SK-N-SH (cell line): ENCODE results near the gene GALNT18. TPM values are rescaled to one million over a fixed set of nuclear protein-coding genes. Genes with fewer than 3 reads are reported as not detected.

Source experiments
- CTCF ChIA-PET: fragments of 300-600, 350-600 bp; formaldehyde crosslinking; extraction: SDS; loops from one replicate; lab custom pipeline; 2021; lab: Yijun Ruan, JAX
- POLR2A ChIA-PET: fragments of 350-600 bp; sonication (Branson Sonifier 250); formaldehyde crosslinking; extraction: SDS; loops from one replicate; lab custom pipeline; 2020; ENCODE audit warnings: antibody characterized with exemption, inconsistent platforms; lab: Yijun Ruan, JAX
- DNase-seq: peaks from one replicate; pipeline ENCODE4 v3.0.0; 2012
- H2AFZ ChIP-seq: fragments of 200-600 bp; sonication (generic); 2 replicates; pipeline ENCODE4 v1.8.1; 2016; ENCODE audit warnings: antibody characterized with exemption, mild to moderate bottlenecking, low read depth
- H3F3A ChIP-seq: fragments of 200-600 bp; sonication (generic); replicated peaks from 2 replicates; pipeline ENCODE3; 2016; ENCODE audit warnings: antibody characterized with exemption, mild to moderate bottlenecking; ENCODE audit not compliant: insufficient read depth
- H3K27ac ChIP-seq, 2 experiments: fragments of 200-500 bp in 1 of 2; fragments of 200-600 bp in 1 of 2; sonication (Bioruptor generic) in 1 of 2; sonication (generic), shearing (Covaris generic) in 1 of 2; 2 replicates each; pipeline versions ENCODE4 v1.5.1 to v1.6.1; 2014 to 2016; ENCODE audit warnings: low read depth in 2 of 2, inconsistent platforms in 1 of 2, low read length in 1 of 2, mild to moderate bottlenecking in 1 of 2, mixed read lengths in 1 of 2
- H3K27me3 ChIP-seq: fragments of 200-600 bp; sonication (generic), shearing (Covaris generic); 2 replicates; pipeline ENCODE4 v1.6.1; 2016; ENCODE audit warnings: mixed run types; ENCODE audit not compliant: insufficient read depth
- H3K36me3 ChIP-seq, 2 experiments: fragments of 200-500 bp in 1 of 2; fragments of 200-600 bp in 1 of 2; sonication (Bioruptor generic) in 1 of 2; sonication (generic) in 1 of 2; replicated peaks in 1 of 2; 2 replicates each; pipeline versions ENCODE3 to v1.5.1; 2014 to 2016; ENCODE audit warnings: low read length in 1 of 2, mild to moderate bottlenecking in 1 of 2; ENCODE audit not compliant: insufficient read depth in 2 of 2, control insufficient read depth in 1 of 2
- H3K4me1 ChIP-seq, 2 experiments: fragments of 200-500 bp in 1 of 2; fragments of 200-600 bp in 1 of 2; sonication (Bioruptor generic) in 1 of 2; sonication (generic), shearing (Covaris generic) in 1 of 2; 2 replicates each; pipeline versions ENCODE4 v1.5.1 to v1.6.1; 2014 to 2016; ENCODE audit warnings: low read depth in 1 of 2, low read length in 1 of 2, mixed run types in 1 of 2; ENCODE audit not compliant: insufficient read depth in 2 of 2, control insufficient read depth in 1 of 2
- H3K4me2 ChIP-seq: fragments of 200-600 bp; sonication (generic), shearing (Covaris generic); 2 replicates; pipeline ENCODE4 v1.6.1; 2017; ENCODE audit warnings: mixed run types
- H3K4me3 ChIP-seq, 2 experiments: fragments of 200-500 bp in 1 of 2; fragments of 200-600 bp in 1 of 2; sonication (Bioruptor generic) in 1 of 2; sonication (generic), shearing (Covaris generic) in 1 of 2; 2 replicates each; pipeline versions ENCODE4 v1.5.1 to v1.8.1; 2014 to 2016; ENCODE audit warnings: low read depth in 2 of 2, inconsistent platforms in 1 of 2, low read length in 1 of 2, mild to moderate bottlenecking in 1 of 2, mixed read lengths in 1 of 2, moderate library complexity in 1 of 2
- H3K79me2 ChIP-seq: fragments of 200-600 bp; sonication (generic); 2 replicates; pipeline ENCODE4 v1.8.1; 2017; ENCODE audit warnings: mild to moderate bottlenecking; ENCODE audit not compliant: insufficient read depth
- H3K9ac ChIP-seq: fragments of 200-600 bp; sonication (generic); 2 replicates; pipeline ENCODE4 v1.6.1; 2017; ENCODE audit warnings: mixed run types
- H3K9me2 ChIP-seq: fragments of 200-600 bp; sonication (generic); 2 replicates; pipeline ENCODE4 v1.6.1; 2017; ENCODE audit warnings: mixed run types
- H3K9me3 ChIP-seq: fragments of 200-600 bp; sonication (generic); 2 replicates; pipeline ENCODE4 v1.6.1; 2017; ENCODE audit warnings: mixed run types, mild to moderate bottlenecking, moderate library complexity
- H4K20me1 ChIP-seq: fragments of 200-600 bp; sonication (generic); 2 replicates; pipeline ENCODE4 v1.6.1; 2017; ENCODE audit warnings: mild to moderate bottlenecking, mixed run types; ENCODE audit not compliant: insufficient read depth
- FOXJ3 ChIP-seq: sonication (generic); formaldehyde crosslinking; IDR thresholded peaks from 2 replicates; pipeline ENCODE4 v1.5.1; 2020; ENCODE audit warnings: mild to moderate bottlenecking, missing genetic modification reagents
- FOXM1 ChIP-seq: IDR thresholded peaks from 2 replicates; pipeline ENCODE4 v1.4.0; 2012; ENCODE audit warnings: low read depth, mild to moderate bottlenecking
- GABPA ChIP-seq: IDR thresholded peaks from 2 replicates; pipeline ENCODE4 v1.4.0; 2012; ENCODE audit warnings: low read depth, mild to moderate bottlenecking
- JUND ChIP-seq: IDR thresholded peaks from 2 replicates; pipeline ENCODE4 v1.4.0; 2012
- NRF1 ChIP-seq: IDR thresholded peaks from 2 replicates; pipeline ENCODE4 v1.6.1; 2012; ENCODE audit warnings: low read depth, mild to moderate bottlenecking, low read length
- RAD21 ChIP-seq: IDR thresholded peaks from 2 replicates; pipeline ENCODE4 v1.6.1; 2012; ENCODE audit warnings: mild to moderate bottlenecking, low read length
- RFX5 ChIP-seq: IDR thresholded peaks from 2 replicates; pipeline ENCODE4 v1.6.1; 2012; ENCODE audit warnings: mild to moderate bottlenecking, improper control_type of control experiment, low read length
- RXRA ChIP-seq: IDR thresholded peaks from 2 replicates; pipeline ENCODE4 v1.4.0; 2012; ENCODE audit warnings: low read depth, mild to moderate bottlenecking, borderline replicate concordance
- SIN3A ChIP-seq: IDR thresholded peaks from 2 replicates; pipeline ENCODE4 v1.6.1; 2012; ENCODE audit warnings: low read depth, mild to moderate bottlenecking, low read length, moderate library complexity, borderline replicate concordance
- WGBS: methylation state at CpG from one replicate; pipeline ENCODE4 v1.1.6; 2017; ENCODE audit warnings: low lambda C conversion rate; 5-methylcytosine and 5-hydroxymethylcytosine counted together
- polyA plus RNA-seq, 3 experiments: library from polyadenylated mRNA; depleted of rRNA; stranded (reverse); fragments of >200 nt; gene quantifications; 2 replicates each; pipeline ENCODE4 v1.2.3, GENCODE V29; 2012
- TF ChIP-seq, protein P1 (sequence below): IDR thresholded peaks from 2 replicates; pipeline ENCODE4 v1.4.0; 2012; ENCODE audit warnings: low read depth
- TF ChIP-seq, protein P2 (sequence below): IDR thresholded peaks from 2 replicates; pipeline ENCODE4 v1.4.0; 2012; ENCODE audit warnings: low read depth, borderline replicate concordance
- TF ChIP-seq, protein P3 (sequence below): fragments of 150-350 bp; IDR thresholded peaks from 2 replicates; pipeline ENCODE4 v1.6.1; 2016; ENCODE audit warnings: mild to moderate bottlenecking, low read depth, low read length
- TF ChIP-seq, protein P4 (sequence below): fragments of 200-600 bp; sonication (generic); IDR thresholded peaks from 2 replicates; pipeline ENCODE4 v1.6.1; 2017; ENCODE audit warnings: antibody characterized with exemption, mild to moderate bottlenecking, moderate library complexity

GALNT18 gene
- polyA plus RNA-seq, 1 of the 3 experiments (the other 2 are of a cell fraction), result 0.64 TPM

DNA sequence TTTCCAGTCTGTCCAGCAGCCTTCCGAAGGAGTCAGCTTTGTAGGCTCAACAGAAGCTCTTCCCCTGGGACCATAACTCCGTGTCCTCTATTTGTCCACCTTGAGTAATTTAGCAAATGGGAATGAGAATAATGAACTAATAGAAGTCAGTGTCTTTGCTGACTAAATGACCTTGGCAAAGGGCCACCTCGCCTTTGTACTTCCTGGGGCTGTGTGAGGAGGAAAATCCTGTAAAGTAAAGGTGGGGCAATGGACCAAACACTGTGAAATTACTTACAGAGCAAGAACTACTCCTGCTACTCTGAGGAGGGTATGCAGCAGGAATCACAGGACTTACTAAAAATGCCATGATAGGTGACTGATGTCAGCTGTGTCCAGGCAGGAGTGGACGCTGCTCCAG lies 232.6 kb downstream of the GALNT18 start:
- H3K4me3 ChIP-seq, result no peak overlapping the region
- ChIA-PET POLR2A (no interaction called here), CTCF (interaction anchor here (0.5 to 0.9 kb wide), 2 partner anchors 398 to 424 kb away, joined by 3 to 4 read pairs; no protein-coding TSS in a partner anchor)
- no peaks in the 10 kb centered on the region for H3K27me3 ChIP-seq
- no peak for DNase-seq
- no peaks in the 10 kb centered on the region for H3K79me2 ChIP-seq
- H3K4me1 ChIP-seq, result peaks cover 0 to 3% of the 10 kb centered on the region in 2 experiments; a peak in 1 of 4 replicates
- H3K27ac ChIP-seq, result no peak overlapping the region
- H3K36me3 ChIP-seq, result no peaks in the 10 kb centered on the region
- H3F3A ChIP-seq, result no peaks in the 10 kb centered on the region
- H3K9me3 ChIP-seq, result no peaks in the 10 kb centered on the region
- H2AFZ ChIP-seq, result no peak overlapping the region
- 46% methylated on average over 4 of the region's 4 CpGs for WGBS
- no peaks in the 10 kb centered on the region for H3K9me2 ChIP-seq
- no peaks in the 10 kb centered on the region for H4K20me1 ChIP-seq
- no peak overlapping the region for H3K4me2 ChIP-seq
- H3K9ac ChIP-seq, result no peak overlapping the region
- TF ChIP-seq GABPA, result no peak

DNA sequence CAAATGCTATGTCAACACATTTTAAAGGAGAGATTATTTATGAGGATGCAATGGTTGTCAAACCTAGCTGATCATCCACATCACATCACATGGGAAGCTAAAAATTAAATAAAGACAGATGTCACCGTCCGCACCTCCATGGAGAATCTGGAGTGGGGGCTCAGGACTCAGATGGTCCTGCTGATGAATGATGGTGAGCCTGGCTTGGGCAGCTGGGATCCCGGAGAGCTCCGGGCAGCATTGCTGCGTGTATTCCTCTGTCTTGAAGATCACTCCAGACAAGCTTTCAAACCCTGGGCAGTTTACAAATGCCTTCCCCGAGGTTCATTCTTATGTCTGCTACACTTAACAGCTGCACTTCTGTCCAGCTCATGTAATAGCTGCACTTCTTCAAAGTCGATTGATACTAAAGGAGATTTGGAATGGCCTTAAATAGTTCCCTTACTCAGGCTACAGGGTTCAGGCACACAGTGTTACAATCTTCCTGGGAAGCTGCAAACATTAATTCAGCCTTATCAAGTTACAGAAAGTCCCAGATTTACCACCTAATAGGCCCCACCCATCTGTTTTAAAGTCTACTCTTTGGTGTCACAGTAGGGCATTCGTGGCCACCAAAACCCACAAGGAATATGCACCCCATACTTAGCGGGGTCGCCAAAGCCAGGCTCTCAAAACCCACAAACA lies 234.0 kb downstream of the GALNT18 start:
- Histone ChIP-seq H3K9me2 (no peaks in the 10 kb centered on the region), H2AFZ (no peak overlapping the region), H3K4me1 (no peaks in the 10 kb centered on the region; a peak in 1 of 4 replicates), H3K4me3 (no peak overlapping the region), H3K9me3 (no peaks in the 10 kb centered on the region), H4K20me1 (no peaks in the 10 kb centered on the region), H3K4me2 (no peak overlapping the region), H3K27me3 (no peaks in the 10 kb centered on the region), H3K27ac (no peak overlapping the region), H3K9ac (no peak overlapping the region), H3K36me3 (no peaks in the 10 kb centered on the region), H3F3A (no peaks in the 10 kb centered on the region), H3K79me2 (no peaks in the 10 kb centered on the region)
- CTCF ChIA-PET, result interaction anchor here (1.5 kb wide), 1 partner anchor 16 kb away, joined by 5 read pairs; no protein-coding TSS in a partner anchor
- POLR2A ChIA-PET, result no interaction called here
- TF ChIP-seq RFX5, result no peak
- TF ChIP-seq, protein P1, sequence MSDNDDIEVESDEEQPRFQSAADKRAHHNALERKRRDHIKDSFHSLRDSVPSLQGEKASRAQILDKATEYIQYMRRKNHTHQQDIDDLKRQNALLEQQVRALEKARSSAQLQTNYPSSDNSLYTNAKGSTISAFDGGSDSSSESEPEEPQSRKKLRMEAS, result no peak
- TF ChIP-seq RAD21, result no peak
- TF ChIP-seq, protein P2, sequence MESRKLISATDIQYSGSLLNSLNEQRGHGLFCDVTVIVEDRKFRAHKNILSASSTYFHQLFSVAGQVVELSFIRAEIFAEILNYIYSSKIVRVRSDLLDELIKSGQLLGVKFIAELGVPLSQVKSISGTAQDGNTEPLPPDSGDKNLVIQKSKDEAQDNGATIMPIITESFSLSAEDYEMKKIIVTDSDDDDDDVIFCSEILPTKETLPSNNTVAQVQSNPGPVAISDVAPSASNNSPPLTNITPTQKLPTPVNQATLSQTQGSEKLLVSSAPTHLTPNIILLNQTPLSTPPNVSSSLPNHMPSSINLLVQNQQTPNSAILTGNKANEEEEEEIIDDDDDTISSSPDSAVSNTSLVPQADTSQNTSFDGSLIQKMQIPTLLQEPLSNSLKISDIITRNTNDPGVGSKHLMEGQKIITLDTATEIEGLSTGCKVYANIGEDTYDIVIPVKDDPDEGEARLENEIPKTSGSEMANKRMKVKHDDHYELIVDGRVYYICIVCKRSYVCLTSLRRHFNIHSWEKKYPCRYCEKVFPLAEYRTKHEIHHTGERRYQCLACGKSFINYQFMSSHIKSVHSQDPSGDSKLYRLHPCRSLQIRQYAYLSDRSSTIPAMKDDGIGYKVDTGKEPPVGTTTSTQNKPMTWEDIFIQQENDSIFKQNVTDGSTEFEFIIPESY, result no peak
- no peak for TF ChIP-seq JUND
- TF ChIP-seq SIN3A, result no peak
- no peak for TF ChIP-seq GABPA
- TF ChIP-seq FOXJ3 (CRISPR knock-in tag), result no peak
- TF ChIP-seq RXRA, result no peak
- no peak for TF ChIP-seq NRF1
- no peak for TF ChIP-seq FOXM1
- TF ChIP-seq, protein P3, sequence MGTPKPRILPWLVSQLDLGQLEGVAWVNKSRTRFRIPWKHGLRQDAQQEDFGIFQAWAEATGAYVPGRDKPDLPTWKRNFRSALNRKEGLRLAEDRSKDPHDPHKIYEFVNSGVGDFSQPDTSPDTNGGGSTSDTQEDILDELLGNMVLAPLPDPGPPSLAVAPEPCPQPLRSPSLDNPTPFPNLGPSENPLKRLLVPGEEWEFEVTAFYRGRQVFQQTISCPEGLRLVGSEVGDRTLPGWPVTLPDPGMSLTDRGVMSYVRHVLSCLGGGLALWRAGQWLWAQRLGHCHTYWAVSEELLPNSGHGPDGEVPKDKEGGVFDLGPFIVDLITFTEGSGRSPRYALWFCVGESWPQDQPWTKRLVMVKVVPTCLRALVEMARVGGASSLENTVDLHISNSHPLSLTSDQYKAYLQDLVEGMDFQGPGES, result no peak
- TF ChIP-seq, protein P4, sequence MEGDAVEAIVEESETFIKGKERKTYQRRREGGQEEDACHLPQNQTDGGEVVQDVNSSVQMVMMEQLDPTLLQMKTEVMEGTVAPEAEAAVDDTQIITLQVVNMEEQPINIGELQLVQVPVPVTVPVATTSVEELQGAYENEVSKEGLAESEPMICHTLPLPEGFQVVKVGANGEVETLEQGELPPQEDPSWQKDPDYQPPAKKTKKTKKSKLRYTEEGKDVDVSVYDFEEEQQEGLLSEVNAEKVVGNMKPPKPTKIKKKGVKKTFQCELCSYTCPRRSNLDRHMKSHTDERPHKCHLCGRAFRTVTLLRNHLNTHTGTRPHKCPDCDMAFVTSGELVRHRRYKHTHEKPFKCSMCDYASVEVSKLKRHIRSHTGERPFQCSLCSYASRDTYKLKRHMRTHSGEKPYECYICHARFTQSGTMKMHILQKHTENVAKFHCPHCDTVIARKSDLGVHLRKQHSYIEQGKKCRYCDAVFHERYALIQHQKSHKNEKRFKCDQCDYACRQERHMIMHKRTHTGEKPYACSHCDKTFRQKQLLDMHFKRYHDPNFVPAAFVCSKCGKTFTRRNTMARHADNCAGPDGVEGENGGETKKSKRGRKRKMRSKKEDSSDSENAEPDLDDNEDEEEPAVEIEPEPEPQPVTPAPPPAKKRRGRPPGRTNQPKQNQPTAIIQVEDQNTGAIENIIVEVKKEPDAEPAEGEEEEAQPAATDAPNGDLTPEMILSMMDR, result no peak
- WGBS, result 62% methylated on average over 7 of the region's 10 CpGs
- no peak for DNase-seq
